HepG2 (cell line): Measurements from ENCODE around the gene KCNMB2. TPM values are rescaled to one million over a fixed set of nuclear protein-coding genes. Genes with fewer than 3 reads are reported as not detected.

Experiments
- ATAC-seq: fragments of 200-7000 bp; cut with Tn5 transposase; 3 replicates; pipeline ENCODE4 v1.9.1; 2020; ENCODE audit warnings: mild to moderate bottlenecking, moderate library complexity
- BruUV-seq: library from RNA; stranded (reverse); fragments of 400-500 nt; replicated peaks from 2 replicates; lab custom pipeline; 2021; lab: Mats Ljungman, UMichigan
- CTCF ChIA-PET: fragments of 300-600 bp; formaldehyde crosslinking; extraction: SDS; loops from one replicate; lab custom pipeline; 2021; ENCODE audit warnings: low total read pairs, inconsistent platforms, low intra/inter-chr PET ratio; lab: Yijun Ruan, JAX
- POLR2A ChIA-PET: fragments of 350-600 bp; sonication (Branson Sonifier 250); formaldehyde crosslinking; loops from one replicate; lab custom pipeline; 2020; ENCODE audit warnings: antibody characterized with exemption, inconsistent platforms; lab: Yijun Ruan, JAX
- DNase-seq: peaks from one replicate; pipeline ENCODE4 v3.0.0-alpha.2; 2015; ENCODE audit warnings: low spot score
- FAIRE-seq: peaks from 3 replicates; lab custom pipeline; 2011; peaks lifted over from hg19 to GRCh38; lab: Jason Lieb, UNC
- H2AFZ ChIP-seq: one replicate; pipeline ENCODE4 v1.6.1; 2011; ENCODE audit warnings: low read length, inconsistent platforms
- H3K27ac ChIP-seq: fragments of 300-600 bp; 3 replicates; pipeline ENCODE4 v1.8.0; 2011; ENCODE audit warnings: mixed run types, mild to moderate bottlenecking, mixed read lengths, low read length, inconsistent platforms; ENCODE audit not compliant: insufficient read depth; ENCODE audit errors: extremely low read length
- H3K27me3 ChIP-seq, 2 experiments: fragments of 200-600 bp in 1 of 2; 2 replicates in 1 of 2; 3 replicates in 1 of 2; pipeline versions ENCODE4 v1.6.0 to v1.8.0; 2011; ENCODE audit warnings: low read length in 2 of 2, mild to moderate bottlenecking in 2 of 2, moderate library complexity in 2 of 2, inconsistent platforms in 1 of 2; ENCODE audit not compliant: insufficient read depth in 2 of 2, control insufficient read depth in 1 of 2
- H3K36me3 ChIP-seq, 2 experiments: fragments of 200-600 bp in 1 of 2; replicated peaks in 1 of 2; 2 replicates in 1 of 2; 3 replicates in 1 of 2; pipeline versions ENCODE4 v1.5.1 to v1.8.0; 2011; ENCODE audit warnings: low read length in 2 of 2, inconsistent platforms in 1 of 2; ENCODE audit not compliant: insufficient read depth in 2 of 2, control insufficient read depth in 1 of 2
- H3K4me1 ChIP-seq: 2 replicates; pipeline ENCODE4 v1.5.1; 2012; ENCODE audit warnings: low read length, inconsistent platforms; ENCODE audit not compliant: insufficient read depth
- H3K4me2 ChIP-seq: 2 replicates; pipeline ENCODE4 v1.6.0; 2011; ENCODE audit warnings: low read depth, low read length, inconsistent platforms
- H3K4me3 ChIP-seq, 3 experiments: fragments of 200-600 bp in 1 of 3; sonication (generic), shearing (Covaris generic) in 1 of 3; replicated peaks in 1 of 3; 2 replicates each; pipeline ENCODE4 v1.5.1; 2011 to 2016; ENCODE audit warnings: low read length in 3 of 3, inconsistent platforms in 2 of 3, low read depth in 2 of 3, mild to moderate bottlenecking in 2 of 3, control low read depth in 1 of 3, mixed read lengths in 1 of 3; ENCODE audit not compliant: insufficient read depth in 1 of 3
- H3K79me2 ChIP-seq: one replicate; pipeline ENCODE4 v1.6.1; 2011; ENCODE audit warnings: low read length, inconsistent platforms; ENCODE audit not compliant: insufficient read depth
- H3K9ac ChIP-seq: 2 replicates; pipeline ENCODE4 v1.6.0; 2011; ENCODE audit warnings: mild to moderate bottlenecking, low read depth, low read length, inconsistent platforms; ENCODE audit not compliant: insufficient read depth
- H3K9me3 ChIP-seq: 2 replicates; pipeline ENCODE4 v1.5.1; 2012; ENCODE audit warnings: mild to moderate bottlenecking, low read length
- H4K20me1 ChIP-seq: 2 replicates; pipeline ENCODE4 v1.6.0; 2011; ENCODE audit warnings: inconsistent platforms, mild to moderate bottlenecking, low read length, moderate library complexity; ENCODE audit not compliant: insufficient read depth
- IKZF4 ChIP-seq: sonication (generic); formaldehyde crosslinking; IDR thresholded peaks from 2 replicates; pipeline ENCODE4 v1.5.1; 2020; ENCODE audit warnings: borderline replicate concordance, mild to moderate bottlenecking, low read depth, missing genetic modification reagents; ENCODE audit errors: not compliant biosample characterization
- SNRNP70 ChIP-seq: fragments of 200-400 bp; formaldehyde crosslinking; IDR thresholded peaks from 2 replicates; pipeline ENCODE4 v1.6.1; 2017; ENCODE audit warnings: mild to moderate bottlenecking, low read depth, low read length, moderate library complexity
- WGBS: methylation state at CpG from one replicate; pipeline ENCODE4 v1.1.6; 2017; ENCODE audit warnings: low lambda C conversion rate; 5-methylcytosine and 5-hydroxymethylcytosine counted together
- in situ Hi-C: cut with HindIII; loops from 2 replicates; pipeline ENCODE4 v1.10.0; 2017; ENCODE audit warnings: low pct_unique_long_range_greater_than_20kb; ENCODE audit not compliant: extremely low pct_ligation_motif_present
- intact Hi-C: fragments of 100-400 bp; cut with micrococcal nuclease; formaldehyde crosslinking; loops from one replicate; pipeline ENCODE4 v1.10.0; 2022; ENCODE audit not compliant: unreplicated experiment
- polyA plus RNA-seq, 8 experiments: library from polyadenylated mRNA; depleted of rRNA in 3 of 8; stranded (reverse) in 7 of 8; unstranded in 1 of 8; fragments of >200 nt; fragmentation: Illumina TruSeq in 4 of 8; extraction: Trizol in 4 of 8; gene quantifications; 2 replicates each; pipeline versions ENCODE4 v1.2.1 to v1.2.3, GENCODE V29; 2011 to 2016; ENCODE audit warnings: low read depth in 4 of 8, missing spikeins in 1 of 8, mixed read lengths in 1 of 8; ENCODE audit not compliant: insufficient read depth in 1 of 8
- total RNA-seq, 5 experiments: library from RNA; depleted of rRNA; stranded (reverse); fragments of >200 nt; fragmentation: Illumina TruSeq; extraction: Trizol; gene quantifications; 2 replicates each; pipeline ENCODE4 v1.2.3, GENCODE V29; 2016; ENCODE audit warnings: low read depth in 1 of 5

KCNMB2 gene
- total and polyA plus RNA-seq, 2 of the 13 experiments (the other 11 are each of a cell fraction or from before 2014, with no cell fraction given) = not detected

DNA sequence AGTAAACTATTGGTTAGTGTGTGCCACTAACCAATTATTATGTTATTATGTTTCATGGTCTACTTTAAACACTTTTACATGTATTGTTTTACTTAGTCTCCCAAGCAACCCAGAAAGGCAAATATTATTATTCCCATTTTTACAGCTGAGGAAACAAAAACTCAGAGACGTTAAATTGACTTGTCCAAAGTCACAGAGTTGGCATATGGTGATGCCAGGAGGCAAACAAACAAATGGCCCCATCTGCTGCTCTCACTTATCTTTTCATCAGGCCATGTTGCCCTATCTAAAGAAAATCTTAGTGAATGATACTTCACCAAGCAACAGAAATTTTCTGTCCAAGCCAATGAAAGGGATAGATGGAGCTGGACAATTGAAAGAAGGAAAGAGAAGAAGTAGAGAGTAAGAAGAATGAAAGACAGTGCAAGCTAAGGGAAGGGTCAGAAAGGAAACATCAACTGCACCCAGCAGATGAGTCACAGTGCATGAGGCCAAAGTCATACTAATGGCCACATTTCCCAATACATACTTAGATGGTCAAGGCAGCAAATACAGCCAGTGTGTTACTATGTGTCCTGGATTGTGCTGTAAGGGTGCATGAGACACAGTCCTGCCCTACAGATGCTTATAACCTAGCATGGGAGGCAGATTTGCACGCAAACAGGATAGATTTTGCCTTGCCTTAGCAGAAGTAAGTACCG is 266.9 kb downstream of the KCNMB2 start:
- ChIA-PET POLR2A (no interaction called here), CTCF (no interaction called here)
- FAIRE-seq (no peak), ATAC-seq (no peak), DNase-seq (no peak)
- no TSS peak for BruUV-seq
- intact Hi-C loops = no loop called here
- Histone ChIP-seq H3K4me1 (no peaks in the 10 kb centered on the region), H3K79me2 (no peaks in the 10 kb centered on the region), H3K36me3 (no peaks in the 10 kb centered on the region), H3K27me3 (no peaks in the 10 kb centered on the region), H3K9ac (no peak overlapping the region), H2AFZ (no peak overlapping the region), H4K20me1 (no peaks in the 10 kb centered on the region), H3K4me3 (no peak overlapping the region), H3K4me2 (no peak overlapping the region), H3K9me3 (no peaks in the 10 kb centered on the region), H3K27ac (no peak overlapping the region)
- in situ Hi-C loops = no loop called here
- WGBS = 2% methylated on average over 3 of the region's 3 CpGs
- TF ChIP-seq SNRNP70 = no peak

DNA sequence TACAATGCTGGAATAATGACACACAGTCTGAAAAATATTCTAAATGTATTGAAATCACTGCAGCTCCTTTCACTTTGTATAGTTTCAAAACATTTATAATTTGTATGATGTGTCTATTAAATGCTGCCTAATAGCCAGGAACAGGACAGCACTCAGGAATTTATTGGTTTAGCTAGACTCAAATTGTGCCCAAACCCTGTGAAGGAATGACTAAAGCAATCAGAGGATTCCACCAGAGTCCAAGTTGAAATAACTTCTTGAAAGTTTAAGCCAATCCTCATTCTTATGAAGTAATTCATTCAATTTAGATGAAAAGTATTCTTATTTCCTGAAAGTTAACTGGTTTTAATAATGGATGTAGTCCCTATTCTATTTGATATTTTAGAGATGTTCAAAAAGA is 268.4 kb downstream of the KCNMB2 start:
- H3K36me3 ChIP-seq = no peaks in the 10 kb centered on the region
- no peaks in the 10 kb centered on the region for H3K27me3 ChIP-seq
- no peaks in the 10 kb centered on the region for H4K20me1 ChIP-seq
- POLR2A ChIA-PET = no interaction called here
- no TSS peak for BruUV-seq
- H3K9ac ChIP-seq = no peak overlapping the region
- DNase-seq = no peak
- intact Hi-C loops (no loop called here), in situ Hi-C loops (no loop called here)
- no peaks in the 10 kb centered on the region for H3K9me3 ChIP-seq
- H3K4me1 ChIP-seq = no peaks in the 10 kb centered on the region
- FAIRE-seq = no peak
- CTCF ChIA-PET = no interaction called here
- TF ChIP-seq IKZF4 = no peak
- no peak overlapping the region for H3K4me3 ChIP-seq
- no peak overlapping the region for H2AFZ ChIP-seq
- H3K27ac ChIP-seq = no peak overlapping the region
- no peak for ATAC-seq
- no peak overlapping the region for H3K4me2 ChIP-seq
- no peaks in the 10 kb centered on the region for H3K79me2 ChIP-seq
